Esophagus muscularis mucosa (tissue), 4 donors: ENCODE measurements around the gene OR10AG1. TPM values are rescaled to one million over a fixed set of nuclear protein-coding genes. Genes with fewer than 3 reads are reported as not detected.

Experiments used
- DNase-seq: peaks from one replicate; pipeline ENCODE4 v3.0.0-alpha.2; 2017; ENCODE audit errors: extremely low spot score
- H3K27ac ChIP-seq, 4 donors: fragments of 200-600 bp; sonication (generic); replicated peaks in 1 of 4; 1 replicate in 3 of 4; 2 replicates in 1 of 4; pipeline ENCODE4 v1.5.1; 2016 to 2019; ENCODE audit warnings: mild to moderate bottlenecking in 1 of 4
- H3K27me3 ChIP-seq, 4 donors: fragments of 200-600 bp; sonication (generic); one replicate each; pipeline versions ENCODE4 v1.5.1 to v1.6.0; 2016 to 2019
- H3K36me3 ChIP-seq, 4 donors: fragments of 200-600 bp; sonication (generic); one replicate each; pipeline ENCODE4 v1.5.1; 2016 to 2019
- H3K4me1 ChIP-seq, 4 donors: fragments of 200-600 bp; sonication (generic); one replicate each; pipeline ENCODE4 v1.5.1; 2016 to 2019
- H3K4me3 ChIP-seq, 4 donors: fragments of 200-600 bp; sonication (generic); 1 replicate in 2 of 4; 2 replicates in 2 of 4; pipeline ENCODE4 v1.5.1; 2016 to 2019; ENCODE audit warnings: mild to moderate bottlenecking in 4 of 4, moderate library complexity in 1 of 4
- H3K9me3 ChIP-seq, 4 donors: fragments of 200-600 bp; sonication (generic); 1 replicate in 3 of 4; 2 replicates in 1 of 4; pipeline ENCODE4 v1.5.1; 2016 to 2019
- EP300 ChIP-seq: sonication (generic); formaldehyde crosslinking; IDR thresholded peaks from one replicate; pipeline ENCODE4 v1.6.1; 2017; ENCODE audit warnings: antibody characterized with exemption
- POLR2A ChIP-seq: fragments of 450-650 bp; IDR thresholded peaks from one replicate; pipeline ENCODE4 v1.6.1; 2017; ENCODE audit warnings: antibody characterized with exemption, moderate library complexity, mild to moderate bottlenecking, low read depth
- POLR2AphosphoS5 ChIP-seq, 2 donors: sonication (generic); formaldehyde crosslinking; IDR thresholded peaks; one replicate each; pipeline ENCODE4 v1.6.1; 2017; ENCODE audit warnings: antibody characterized with exemption in 2 of 2
- WGBS: methylation state at CpG from one replicate; pipeline ENCODE4 v1.1.5; 2018; 5-methylcytosine and 5-hydroxymethylcytosine counted together
- intact Hi-C: fragments of 100-400 bp; cut with DNase I; formaldehyde crosslinking; loops from one replicate; pipeline ENCODE4 v1.15.1; 2023
- total RNA-seq, 4 donors: library from RNA; depleted of rRNA; stranded (reverse); fragments of >200 nt; gene quantifications; one replicate each; pipeline versions ENCODE4 v1.1.0 to v1.2.1, GENCODE V29; 2016
- TF ChIP-seq, protein P1 (sequence below), 3 experiments: fragments of 200-600 bp in 2 of 3; fragments of 450-650 bp in 1 of 3; sonication (generic) in 2 of 3; IDR thresholded peaks; one replicate each; pipeline ENCODE4 v1.5.1; 2017 to 2019; ENCODE audit warnings: antibody characterized with exemption in 3 of 3, mild to moderate bottlenecking in 2 of 3, moderate library complexity in 1 of 3

Gene OR10AG1, protein sequence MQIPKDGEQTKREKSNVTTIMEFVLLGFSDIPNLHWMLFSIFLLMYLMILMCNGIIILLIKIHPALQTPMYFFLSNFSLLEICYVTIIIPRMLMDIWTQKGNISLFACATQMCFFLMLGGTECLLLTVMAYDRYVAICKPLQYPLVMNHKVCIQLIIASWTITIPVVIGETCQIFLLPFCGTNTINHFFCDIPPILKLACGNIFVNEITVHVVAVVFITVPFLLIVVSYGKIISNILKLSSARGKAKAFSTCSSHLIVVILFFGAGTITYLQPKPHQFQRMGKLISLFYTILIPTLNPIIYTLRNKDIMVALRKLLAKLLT
- total RNA-seq = not detected

DNA sequence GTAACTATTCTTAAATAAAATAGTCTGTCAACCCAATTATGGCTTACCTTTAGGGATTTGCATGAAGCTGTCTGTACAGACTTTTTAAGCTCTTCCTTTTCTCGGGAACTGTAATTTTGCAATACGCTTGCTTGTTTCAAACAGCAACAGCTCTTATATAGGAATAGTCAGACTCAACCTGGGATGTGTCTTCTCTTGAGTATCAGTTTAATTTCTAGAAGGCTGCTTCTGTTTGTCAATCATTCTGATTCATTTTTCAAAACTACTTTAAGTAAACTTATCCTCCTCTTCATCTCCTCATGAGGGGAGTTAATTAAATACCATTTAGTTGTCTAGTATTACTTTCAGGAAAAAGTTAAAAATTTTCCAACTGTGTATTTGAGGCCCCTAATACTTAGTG, at the start of gene OR10AG1:
OR10AG1 (minus strand) TSS at position 101 of the 400 bp plus-strand sequence; CDS start at position 63, 38 bp downstream.
- Histone ChIP-seq H3K9me3 (peaks cover 0 to 3% (median 0%) of the 10 kb centered on the region in 4 donors), H3K4me1 (no peaks in the 10 kb centered on the region), H3K27ac (no peak within 1 kb of the TSS), H3K27me3 (no peaks in the 10 kb centered on the region), H3K4me3 (no peak within 1 kb of the TSS), H3K36me3 (no peaks in the 10 kb centered on the region)
- DNase-seq = no peak
- no peak for TF ChIP-seq POLR2A
- TF ChIP-seq, protein P1, sequence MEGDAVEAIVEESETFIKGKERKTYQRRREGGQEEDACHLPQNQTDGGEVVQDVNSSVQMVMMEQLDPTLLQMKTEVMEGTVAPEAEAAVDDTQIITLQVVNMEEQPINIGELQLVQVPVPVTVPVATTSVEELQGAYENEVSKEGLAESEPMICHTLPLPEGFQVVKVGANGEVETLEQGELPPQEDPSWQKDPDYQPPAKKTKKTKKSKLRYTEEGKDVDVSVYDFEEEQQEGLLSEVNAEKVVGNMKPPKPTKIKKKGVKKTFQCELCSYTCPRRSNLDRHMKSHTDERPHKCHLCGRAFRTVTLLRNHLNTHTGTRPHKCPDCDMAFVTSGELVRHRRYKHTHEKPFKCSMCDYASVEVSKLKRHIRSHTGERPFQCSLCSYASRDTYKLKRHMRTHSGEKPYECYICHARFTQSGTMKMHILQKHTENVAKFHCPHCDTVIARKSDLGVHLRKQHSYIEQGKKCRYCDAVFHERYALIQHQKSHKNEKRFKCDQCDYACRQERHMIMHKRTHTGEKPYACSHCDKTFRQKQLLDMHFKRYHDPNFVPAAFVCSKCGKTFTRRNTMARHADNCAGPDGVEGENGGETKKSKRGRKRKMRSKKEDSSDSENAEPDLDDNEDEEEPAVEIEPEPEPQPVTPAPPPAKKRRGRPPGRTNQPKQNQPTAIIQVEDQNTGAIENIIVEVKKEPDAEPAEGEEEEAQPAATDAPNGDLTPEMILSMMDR (IDR thresholded peaks at IDR 0.05) = no peak
- TF ChIP-seq POLR2AphosphoS5 (IDR thresholded peaks at IDR 0.05) = no peak
- no peak for TF ChIP-seq EP300
- intact Hi-C loops = no loop called here
- 78% methylated on average over 2 of the region's 2 CpGs for WGBS

DNA sequence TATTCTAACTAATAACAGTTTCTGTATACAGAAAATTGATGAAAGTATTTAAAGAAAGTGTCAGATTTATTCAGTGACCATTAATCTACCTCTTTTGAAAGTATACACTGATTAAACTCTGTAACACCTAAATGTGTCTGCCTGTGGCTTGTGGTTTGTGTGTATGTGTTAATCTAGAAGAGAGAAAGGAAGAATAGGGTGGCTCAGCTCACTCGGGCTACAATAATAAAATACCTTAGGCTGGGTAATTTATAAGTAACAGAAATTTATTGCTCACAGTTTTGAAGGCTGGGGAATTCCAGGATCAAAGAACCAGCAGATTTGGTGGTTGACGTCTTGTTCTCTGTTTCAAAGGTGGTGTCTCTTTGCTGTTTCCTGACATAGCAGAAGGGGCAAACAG, 44.1 kb upstream of the OR10AG1 start:
- intact Hi-C loops = no loop called here
- H3K4me3 ChIP-seq = no peak overlapping the region
- TF ChIP-seq EP300 (no peak), POLR2AphosphoS5 (IDR thresholded peaks at IDR 0.05) (no peak), POLR2A (no peak)
- TF ChIP-seq, protein P1 (IDR thresholded peaks at IDR 0.05) = no peak
- H3K36me3 ChIP-seq = no peaks in the 10 kb centered on the region
- H3K27me3 ChIP-seq = no peaks in the 10 kb centered on the region
- DNase-seq = no peak
- H3K9me3 ChIP-seq = peaks cover 0 to 7% (median 0%) of the 10 kb centered on the region in 4 donors
- WGBS = 63% methylated on average over 2 of the region's 2 CpGs
- H3K27ac ChIP-seq = no peak overlapping the region
- no peaks in the 10 kb centered on the region for H3K4me1 ChIP-seq

DNA sequence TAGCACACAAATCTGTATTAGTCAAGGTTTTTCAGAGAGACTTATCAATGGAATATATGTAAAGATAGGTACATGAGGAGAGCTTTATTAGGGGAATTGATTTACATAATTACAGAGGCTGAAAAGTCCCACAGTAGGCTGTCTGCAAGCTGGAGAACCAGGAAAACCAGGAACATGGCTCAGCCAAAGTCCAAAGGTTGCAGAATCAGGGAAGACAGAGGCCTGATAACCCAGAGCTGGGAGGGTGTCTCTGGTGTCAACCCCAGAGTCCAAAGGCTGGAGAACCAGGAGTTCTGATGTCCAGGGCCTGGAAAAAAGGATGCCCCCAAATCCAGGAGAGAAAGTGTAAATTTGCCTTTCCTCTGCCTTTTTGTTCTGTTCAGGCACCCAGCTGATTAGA, 41.0 kb upstream of the OR10AG1 start:
- Histone ChIP-seq H3K27ac (no peak overlapping the region), H3K9me3 (peaks cover 0 to 7% (median 0%) of the 10 kb centered on the region in 4 donors), H3K4me1 (no peaks in the 10 kb centered on the region), H3K36me3 (no peaks in the 10 kb centered on the region), H3K27me3 (no peaks in the 10 kb centered on the region), H3K4me3 (no peak overlapping the region)
- intact Hi-C loops = no loop called here
- TF ChIP-seq POLR2A = no peak
- TF ChIP-seq POLR2AphosphoS5 (IDR thresholded peaks at IDR 0.05) = no peak
- no peak for DNase-seq

DNA sequence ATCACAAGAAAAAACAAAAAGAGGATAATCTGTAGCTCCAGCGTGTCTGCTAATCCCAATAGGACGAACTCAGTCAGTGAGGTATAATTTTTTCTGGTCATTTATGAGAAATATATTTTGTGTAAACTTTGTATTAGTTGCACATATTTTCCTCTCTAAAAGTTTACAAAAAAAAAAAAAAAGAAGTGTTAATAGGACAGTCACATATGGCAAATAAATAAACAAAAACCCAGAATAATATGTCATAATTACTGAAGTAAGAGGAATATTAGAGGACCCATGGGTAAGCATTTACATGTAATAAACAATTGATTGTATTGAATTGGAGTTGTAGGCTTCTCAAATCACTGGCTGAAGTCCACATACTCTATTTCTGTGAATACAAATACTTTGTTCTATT, 24.8 kb upstream of the OR10AG1 start, which contains the start of gene OR5F1:
OR5F1 (minus strand) TSS at position 101 of the 400 bp plus-strand sequence; CDS start at position 101, 0 bp downstream.
- intact Hi-C loops = no loop called here
- H3K36me3 ChIP-seq = no peaks in the 10 kb centered on the region
- no peak for TF ChIP-seq POLR2AphosphoS5 (IDR thresholded peaks at IDR 0.05)
- TF ChIP-seq, protein P1 (IDR thresholded peaks at IDR 0.05) = no peak
- no peak for TF ChIP-seq EP300
- TF ChIP-seq POLR2A = no peak
- no peak for DNase-seq
- H3K9me3 ChIP-seq = no peaks in the 10 kb centered on the region
- WGBS = 78% methylated on average over 2 of the region's 2 CpGs
- no peak within 1 kb of the TSS for H3K27ac ChIP-seq
- H3K27me3 ChIP-seq = no peaks in the 10 kb centered on the region
- no peaks in the 10 kb centered on the region for H3K4me1 ChIP-seq
- H3K4me3 ChIP-seq = no peak within 1 kb of the TSS

DNA sequence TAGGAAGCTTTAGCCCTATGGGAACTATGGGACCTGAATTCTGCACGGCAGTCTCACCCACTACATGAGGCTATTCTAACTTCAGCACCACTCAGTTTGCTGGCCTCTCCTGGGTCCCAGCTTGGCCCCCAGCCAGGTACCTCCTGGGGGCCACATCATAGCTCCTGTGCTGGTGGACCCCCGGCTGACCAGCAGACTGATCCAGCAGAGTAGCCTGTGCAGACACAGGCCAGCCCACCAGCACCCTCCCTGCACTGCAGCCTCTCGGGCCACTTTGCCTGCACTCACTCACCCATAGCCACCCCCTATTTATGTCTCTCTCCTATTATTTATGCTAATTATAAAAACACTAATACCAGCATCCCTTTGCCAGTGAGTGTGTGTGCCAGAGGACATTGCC, 1.2 kb upstream of the OR10AG1 start:
- H3K4me3 ChIP-seq = no peak overlapping the region
- no peaks in the 10 kb centered on the region for H3K27me3 ChIP-seq
- TF ChIP-seq POLR2AphosphoS5 (IDR thresholded peaks at IDR 0.05) = no peak
- TF ChIP-seq POLR2A = no peak
- TF ChIP-seq, protein P1 (IDR thresholded peaks at IDR 0.05) = no peak
- no peak for TF ChIP-seq EP300
- no peak for DNase-seq
- intact Hi-C loops = no loop called here
- H3K9me3 ChIP-seq = peaks cover 0 to 3% (median 0%) of the 10 kb centered on the region in 4 donors
- WGBS = 96% methylated on average over 2 of the region's 3 CpGs
- no peaks in the 10 kb centered on the region for H3K36me3 ChIP-seq
- no peak overlapping the region for H3K27ac ChIP-seq
- no peaks in the 10 kb centered on the region for H3K4me1 ChIP-seq
